ENCODE measurements around the gene TARBP1. TPM values are rescaled to one million over a fixed set of nuclear protein-coding genes. Genes with fewer than 3 reads are reported as not detected.

TARBP1 gene
- total and polyA plus RNA-seq, 2 of the 13 experiments (the other 11 are each of a cell fraction or from before 2014, with no cell fraction given): 37.7 to 67.0 TPM

DNA sequence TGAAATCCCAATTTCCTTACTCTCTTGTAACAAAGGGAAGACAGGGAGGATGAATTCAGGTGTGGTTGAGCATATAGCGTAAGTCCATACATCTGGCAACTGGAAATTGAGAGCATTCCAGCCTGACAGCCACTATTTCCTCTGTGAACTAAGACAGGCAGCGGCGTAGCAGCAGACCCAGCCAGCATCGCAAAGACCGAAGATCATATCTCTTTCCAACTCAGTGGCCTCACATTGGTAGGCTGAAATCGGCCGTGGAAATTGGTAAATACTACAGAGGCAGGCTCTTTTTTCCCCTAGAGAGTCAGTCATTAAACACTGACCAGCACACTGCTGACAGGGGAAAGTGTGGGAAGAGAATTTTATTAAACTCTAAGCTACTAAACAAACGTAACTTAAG lies 43.4 kb downstream of the TARBP1 start:
- Histone ChIP-seq H2AFZ (ENCODE audit: low read length) (no peak overlapping the region), H3K4me3 (replicated peaks in 1 of 3; ENCODE audit: insufficient read depth in 1 of 3, low read depth in 2 of 3, low read length in 3 of 3) (no peak overlapping the region), H3K27me3 (ENCODE audit: control insufficient read depth in 1 of 2, insufficient read depth in 2 of 2, low read length in 2 of 2) (no peaks in the 10 kb centered on the region), H3K9ac (ENCODE audit: insufficient read depth, low read depth, low read length) (no peak overlapping the region), H3K36me3 (replicated peaks in 1 of 2; ENCODE audit: control insufficient read depth in 1 of 2, insufficient read depth in 2 of 2, low read length in 2 of 2) (peaks cover 8 to 48% of the 10 kb centered on the region in 2 experiments; a peak in 4 of 5 replicates), H3K27ac (ENCODE audit: extremely low read length, insufficient read depth, low read length) (no peak overlapping the region), H4K20me1 (ENCODE audit: insufficient read depth, low read length) (no peaks in the 10 kb centered on the region), H3K4me1 (ENCODE audit: insufficient read depth, low read length) (peaks cover 21% of the 10 kb centered on the region; the same call in 1 of the 2 replicates), H3K4me2 (ENCODE audit: low read depth, low read length) (no peak overlapping the region), H3K9me3 (ENCODE audit: low read length) (no peaks in the 10 kb centered on the region), H3K79me2 (ENCODE audit: insufficient read depth, low read length) (peaks cover 3% of the 10 kb centered on the region)
- 87% methylated on average over 8 of the region's 8 CpGs for WGBS (ENCODE audit: low lambda C conversion rate)
- intact Hi-C loops (cut with micrococcal nuclease; ENCODE audit: unreplicated experiment) (no loop called here), in situ Hi-C loops (cut with HindIII; ENCODE audit: extremely low pct_ligation_motif_present, low pct_unique_long_range_greater_than_20kb) (no loop called here)
- no TSS peak for BruUV-seq (replicated peaks)
- CTCF ChIA-PET (ENCODE audit: low intra/inter-chr PET ratio, low total read pairs): no interaction called here
- DNase-seq (ENCODE audit: low spot score) (no peak), ATAC-seq (no peak), FAIRE-seq (no peak)
- POLR2A ChIA-PET: no interaction called here
- TF ChIP-seq FIP1L1 (IDR thresholded peaks at IDR 0.05; ENCODE audit: borderline replicate concordance, insufficient read depth, low read depth, low read length) (no peak), NR2F6 (IDR thresholded peaks at IDR 0.05) (no peak), NR2F6 (CRISPR knock-in tag; IDR thresholded peaks at IDR 0.05) (no peak), KDM3A (CRISPR knock-in tag; IDR thresholded peaks at IDR 0.05; ENCODE audit: low read depth) (no peak), CBFB (CRISPR knock-in tag; IDR thresholded peaks at IDR 0.05) (no peak), NONO (IDR thresholded peaks at IDR 0.05) (no peak), NONO (CRISPR knock-in tag; conservative IDR thresholded peaks at IDR 0.05) (no peak)

DNA sequence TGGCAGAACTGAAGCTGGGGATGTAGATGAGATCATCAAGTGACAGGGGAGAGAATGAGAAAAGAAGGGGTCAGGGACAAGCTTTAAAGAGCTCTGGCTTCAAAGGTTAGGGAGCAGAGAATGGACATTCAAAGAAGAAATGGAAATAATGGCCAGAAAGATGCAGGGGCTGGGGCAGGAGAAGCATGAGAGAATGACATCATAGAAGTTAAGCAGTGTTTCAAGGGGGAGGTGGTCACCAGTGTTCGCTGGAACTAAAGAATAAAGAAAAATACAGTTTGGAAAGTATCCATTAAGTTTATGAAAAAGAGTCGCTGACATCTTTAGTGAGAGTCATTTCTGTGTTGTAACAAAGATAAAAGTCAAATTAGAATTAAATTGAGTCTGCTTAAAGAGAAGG lies 44.3 kb downstream of the TARBP1 start:
- ChIA-PET POLR2A (no interaction called here), CTCF (ENCODE audit: low intra/inter-chr PET ratio, low total read pairs) (no interaction called here)
- no peak for FAIRE-seq
- intact Hi-C loops (cut with micrococcal nuclease; ENCODE audit: unreplicated experiment): no loop called here
- peak; percentile 62 for TF ChIP-seq ATF7 (IDR thresholded peaks at IDR 0.05)
- TF ChIP-seq ATF7 (CRISPR knock-in tag; IDR thresholded peaks at IDR 0.05): no peak
- TF ChIP-seq, protein P1, sequence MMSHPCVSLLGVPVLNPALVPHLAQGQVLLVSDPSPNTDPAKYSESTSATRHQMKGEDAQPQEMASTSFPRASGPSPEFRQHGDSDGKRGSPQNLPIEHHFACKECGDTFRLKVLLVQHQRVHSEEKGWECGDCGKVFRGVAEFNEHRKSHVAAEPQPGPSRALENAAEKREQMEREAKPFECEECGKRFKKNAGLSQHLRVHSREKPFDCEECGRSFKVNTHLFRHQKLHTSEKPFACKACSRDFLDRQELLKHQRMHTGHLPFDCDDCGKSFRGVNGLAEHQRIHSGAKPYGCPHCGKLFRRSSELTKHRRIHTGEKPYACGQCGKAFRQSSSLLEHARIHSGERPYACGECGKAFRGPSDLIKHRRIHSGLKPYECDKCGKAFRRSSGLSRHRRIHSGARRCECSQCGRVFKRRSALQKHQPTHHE (CRISPR knock-in tag; IDR thresholded peaks at IDR 0.05; ENCODE audit: borderline replicate concordance): no peak
- H3K4me3 ChIP-seq (replicated peaks in 1 of 3; ENCODE audit: insufficient read depth in 1 of 3, low read depth in 2 of 3, low read length in 3 of 3): no peak overlapping the region
- H3K4me2 ChIP-seq (ENCODE audit: low read depth, low read length): no peak overlapping the region
- H3K27me3 ChIP-seq (ENCODE audit: control insufficient read depth in 1 of 2, insufficient read depth in 2 of 2, low read length in 2 of 2): no peaks in the 10 kb centered on the region
- H3K36me3 ChIP-seq (replicated peaks in 1 of 2; ENCODE audit: control insufficient read depth in 1 of 2, insufficient read depth in 2 of 2, low read length in 2 of 2): peaks cover 10 to 57% of the 10 kb centered on the region in 2 experiments
- no peaks in the 10 kb centered on the region for H3K79me2 ChIP-seq (ENCODE audit: insufficient read depth, low read length)
- no peak for DNase-seq (ENCODE audit: low spot score)
- H3K27ac ChIP-seq (ENCODE audit: extremely low read length, insufficient read depth, low read length): no peak overlapping the region
- H4K20me1 ChIP-seq (ENCODE audit: insufficient read depth, low read length): no peaks in the 10 kb centered on the region
- no peaks in the 10 kb centered on the region for H3K9me3 ChIP-seq (ENCODE audit: low read length)
- no peak overlapping the region for H2AFZ ChIP-seq (ENCODE audit: low read length)
- WGBS (ENCODE audit: low lambda C conversion rate): 95% methylated on average over 2 of the region's 2 CpGs
- no peak overlapping the region for H3K9ac ChIP-seq (ENCODE audit: insufficient read depth, low read depth, low read length)
- H3K4me1 ChIP-seq (ENCODE audit: insufficient read depth, low read length): peaks cover 21% of the 10 kb centered on the region; the same call in 1 of the 2 replicates
- BruUV-seq (replicated peaks): no TSS peak
- no peak for ATAC-seq
- in situ Hi-C loops (cut with HindIII; ENCODE audit: extremely low pct_ligation_motif_present, low pct_unique_long_range_greater_than_20kb): no loop called here
